ENCODE measurements around the gene PRKAB1. TPM values are rescaled to one million over a fixed set of nuclear protein-coding genes. Genes with fewer than 3 reads are reported as not detected.

Gene PRKAB1
- 42.2 TPM for total RNA-seq

GRCh38 chr12:119667577-119668323 lies at the start of gene PRKAB1:
Gene PRKAB1, plus strand, starts transcription at chr12:119668133. Its CDS starts 112 bp downstream, at chr12:119668245.

Other genes starting within 250 kb of the PRKAB1 start
- 0.49 TPM for gene TMEM233, start 74.4 kb upstream of the PRKAB1 start, total RNA-seq
- gene CIT, start 209.2 kb downstream of the PRKAB1 start, total RNA-seq = 21.7 TPM

Measured in camera-type eye (tissue), 1 donor.